Fibroblast of skin of right quadriceps (primary cell): ENCODE results near the gene MOB3A.

Experiments used
- DNase-seq: peaks from one replicate; pipeline ENCODE4 v3.0.0-alpha.2; 2013

Gene MOB3A

DNA sequence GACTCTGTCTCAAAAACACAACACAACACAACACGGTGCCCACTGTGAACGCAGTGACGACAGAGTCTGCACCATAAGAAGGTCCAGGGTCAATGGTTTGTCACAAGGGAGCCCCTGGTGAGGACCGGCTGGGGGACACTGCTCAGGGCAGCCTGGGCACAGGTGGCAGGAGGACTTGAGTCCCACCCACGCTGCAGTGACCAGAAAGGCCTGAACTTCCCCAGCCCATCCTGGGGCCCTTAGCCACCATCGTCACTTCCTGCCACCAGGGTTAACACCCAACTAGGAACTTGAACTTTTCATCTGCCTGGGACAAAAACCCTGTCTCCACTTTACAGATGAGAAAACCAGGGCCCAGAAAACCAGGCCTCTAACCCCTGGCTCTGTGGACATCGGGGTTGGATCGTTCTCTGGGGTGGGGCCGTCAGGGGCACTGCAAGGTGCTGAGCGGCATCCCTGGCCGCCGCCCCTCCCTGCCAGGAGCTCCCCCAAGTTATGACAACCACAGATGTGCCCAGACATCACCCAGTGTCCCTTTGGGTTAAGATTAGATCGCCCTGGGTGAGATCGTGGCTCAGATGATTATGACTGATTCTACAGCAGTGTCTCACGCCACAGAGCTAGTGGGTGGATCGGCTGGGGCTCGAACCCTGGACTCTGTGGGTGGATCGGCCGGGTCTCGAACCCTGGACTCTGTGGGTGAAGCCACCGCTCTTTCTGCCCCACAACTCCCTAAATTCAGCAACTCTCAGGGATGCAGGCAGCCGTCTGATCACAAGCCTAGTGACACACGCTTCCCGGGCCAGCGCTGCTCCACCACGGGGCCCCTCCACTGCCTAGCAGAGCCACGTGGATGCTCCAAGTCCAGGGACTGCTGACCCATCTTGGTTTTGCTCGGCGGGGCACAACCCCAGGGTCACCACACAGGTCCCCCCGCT, 14.0 kb downstream of the MOB3A start:
- no peak for DNase-seq

DNA sequence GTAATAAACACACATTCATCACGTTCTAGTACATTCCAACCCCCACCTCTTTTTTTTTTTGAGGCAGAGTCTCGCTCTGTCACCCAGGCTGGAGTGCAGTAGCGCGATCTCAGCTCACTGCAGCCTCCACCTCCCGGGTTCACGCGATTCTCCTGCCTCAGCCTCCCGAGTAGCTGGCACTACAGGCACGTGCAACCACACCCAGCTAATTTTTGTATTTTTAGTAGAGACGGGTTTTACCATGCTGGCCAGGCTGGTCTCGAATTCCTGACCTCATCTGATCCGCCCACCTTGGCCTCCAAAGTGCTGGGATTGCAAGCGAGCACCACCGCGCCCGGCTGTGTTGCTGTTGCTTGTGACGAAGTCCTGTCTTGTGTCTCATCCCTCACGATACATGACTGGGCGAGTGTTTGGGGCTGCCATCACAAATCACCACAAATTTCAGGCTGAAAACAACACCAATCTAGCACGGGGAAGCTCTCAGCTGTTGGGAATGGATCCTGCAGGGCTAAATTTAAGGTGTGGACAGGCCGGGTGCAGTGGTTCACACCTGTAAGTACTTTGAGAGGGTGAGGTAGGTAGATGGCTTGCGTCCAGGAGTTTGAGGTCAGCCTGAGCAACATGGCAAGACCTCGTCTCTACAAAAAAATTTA, 15.7 kb downstream of the MOB3A start:
- no peak for DNase-seq

DNA sequence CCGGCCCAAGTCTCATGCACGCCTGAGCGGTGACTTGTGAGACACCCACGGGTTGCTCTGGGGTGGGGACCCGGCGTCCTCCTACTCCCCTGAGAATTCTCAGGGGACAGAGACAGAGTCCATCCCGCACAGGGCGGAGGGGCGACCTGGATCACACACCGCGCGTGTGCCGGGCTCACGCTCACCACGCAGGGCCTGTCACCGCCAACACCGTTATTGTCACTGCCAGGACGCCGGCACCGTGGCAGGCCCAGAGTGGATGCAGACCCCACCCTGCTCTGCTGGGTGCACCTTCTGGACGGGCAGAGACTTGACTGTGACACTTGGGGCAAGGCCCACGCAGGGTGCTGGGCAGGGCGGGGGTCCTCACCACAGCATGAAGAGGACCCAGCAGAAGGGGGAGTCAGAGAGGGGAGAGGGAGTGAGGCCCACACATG, 16.2 kb downstream of the MOB3A start:
- DNase-seq: no peak

DNA sequence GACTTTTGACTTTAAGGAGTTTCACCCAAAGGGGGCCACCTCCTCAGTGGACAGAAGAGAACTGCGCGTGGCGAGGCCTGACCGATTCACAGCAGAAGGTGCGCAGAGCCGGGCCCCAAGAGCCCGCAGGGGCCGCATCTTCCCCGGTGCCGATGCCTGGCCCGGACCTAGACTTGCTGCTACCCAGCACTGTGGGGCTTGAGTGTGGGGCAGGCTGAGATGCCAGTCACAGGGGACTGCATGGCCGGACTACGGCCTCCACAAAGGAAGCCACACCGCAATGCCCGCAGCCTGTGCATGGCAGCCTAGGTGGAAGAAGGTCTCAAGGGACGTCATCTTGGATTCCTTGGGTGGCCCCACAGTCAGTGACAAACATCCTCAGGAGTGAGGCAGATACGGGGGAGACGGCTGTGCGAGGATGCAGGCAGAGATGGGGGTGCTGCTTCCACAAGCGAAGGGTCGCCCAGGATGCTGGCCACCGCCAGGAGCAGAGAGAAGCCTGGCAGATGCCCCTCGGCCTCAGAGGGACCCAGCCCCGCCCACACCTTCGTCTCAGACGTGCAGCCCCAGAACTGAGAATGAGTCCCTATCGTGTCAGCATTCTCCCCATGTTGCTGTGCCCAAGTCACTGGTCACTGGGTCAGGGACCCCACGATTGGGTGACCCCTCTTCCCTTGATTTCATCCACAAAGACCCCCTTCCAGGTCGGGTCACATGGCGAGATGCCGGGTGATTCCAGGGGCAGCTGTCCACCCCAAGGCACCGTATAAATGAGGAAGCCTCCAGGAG, 16.9 kb downstream of the MOB3A start:
- no peak for DNase-seq

DNA sequence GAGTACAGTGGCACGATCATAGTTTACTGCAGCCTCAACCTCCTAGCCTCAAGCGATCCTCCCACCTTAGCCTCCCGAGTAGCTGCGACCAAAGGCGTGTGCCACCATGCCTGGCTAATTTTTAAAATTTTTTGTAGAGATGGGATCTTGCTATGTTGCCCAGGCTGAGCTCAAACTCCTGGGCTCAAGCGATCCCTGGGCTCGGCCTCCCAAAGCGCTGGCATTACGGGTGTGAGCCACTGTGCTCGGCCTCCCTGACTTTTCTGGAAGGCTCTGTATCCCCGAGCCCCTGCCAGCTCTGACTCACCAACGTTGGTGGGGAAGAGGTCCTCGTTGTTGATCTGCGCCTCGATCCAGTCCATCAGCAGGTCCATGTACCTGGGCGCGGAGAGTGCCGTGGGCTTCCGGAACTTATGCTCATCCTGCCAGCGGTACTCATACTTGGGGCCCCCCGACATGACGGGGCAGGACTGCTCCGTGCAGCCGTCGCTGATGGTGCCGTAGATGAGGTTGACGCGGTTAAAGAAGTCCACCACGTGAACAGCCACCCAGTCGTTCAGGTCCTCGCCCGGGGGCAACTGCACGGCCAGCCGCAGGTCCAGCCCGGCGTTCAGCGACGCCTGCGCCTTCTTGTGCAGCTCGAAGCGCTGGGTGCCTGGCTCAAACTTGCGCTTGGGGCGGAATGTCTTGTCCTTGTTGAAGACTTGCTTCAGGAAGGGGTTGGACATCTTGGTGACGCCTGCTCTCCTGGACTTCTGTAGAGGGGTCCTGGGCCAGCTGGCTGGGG, 18.1 kb downstream of the MOB3A start:
- no peak for DNase-seq

DNA sequence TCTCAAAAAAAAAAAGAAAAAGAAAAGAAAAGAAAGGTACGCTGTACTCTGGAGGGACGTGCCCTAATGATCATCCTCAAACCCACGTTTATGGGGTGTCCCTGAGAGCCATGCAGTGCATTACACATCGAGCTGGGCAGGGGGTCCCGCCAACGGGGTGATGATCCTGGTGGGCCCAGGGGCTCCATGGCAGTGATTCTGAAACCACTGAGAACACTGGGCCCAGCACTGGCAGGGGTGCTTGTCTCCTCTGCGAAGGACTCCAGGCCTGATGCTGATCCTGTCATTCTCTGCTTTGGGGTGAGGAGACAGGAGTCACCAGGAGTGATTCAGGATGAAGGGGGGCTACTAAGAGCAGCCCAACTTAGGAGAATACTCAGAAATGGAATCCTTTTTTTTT, 18.7 kb downstream of the MOB3A start:
- no peak for DNase-seq

DNA sequence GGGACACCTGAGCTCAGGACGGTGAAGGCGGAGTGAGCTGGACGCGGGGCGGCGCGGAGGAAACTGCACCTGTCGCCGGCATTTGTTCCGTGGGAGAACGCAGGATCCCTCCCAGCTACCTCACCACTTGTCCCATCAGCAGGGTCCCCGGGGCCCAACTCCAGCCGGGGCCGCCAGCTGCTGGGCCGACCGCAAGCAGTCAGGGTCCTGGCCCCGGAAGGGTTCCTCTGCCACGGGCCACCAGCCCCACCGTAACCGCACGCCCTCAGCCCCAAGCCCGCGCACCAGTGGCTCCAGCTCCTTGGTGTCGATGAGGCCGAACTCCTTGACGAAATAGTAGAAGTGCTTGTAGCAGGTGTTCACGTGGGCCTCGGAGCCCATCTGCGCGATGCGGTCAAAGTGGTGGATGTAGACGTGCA, 19.6 kb downstream of the MOB3A start:
- no peak for DNase-seq

DNA sequence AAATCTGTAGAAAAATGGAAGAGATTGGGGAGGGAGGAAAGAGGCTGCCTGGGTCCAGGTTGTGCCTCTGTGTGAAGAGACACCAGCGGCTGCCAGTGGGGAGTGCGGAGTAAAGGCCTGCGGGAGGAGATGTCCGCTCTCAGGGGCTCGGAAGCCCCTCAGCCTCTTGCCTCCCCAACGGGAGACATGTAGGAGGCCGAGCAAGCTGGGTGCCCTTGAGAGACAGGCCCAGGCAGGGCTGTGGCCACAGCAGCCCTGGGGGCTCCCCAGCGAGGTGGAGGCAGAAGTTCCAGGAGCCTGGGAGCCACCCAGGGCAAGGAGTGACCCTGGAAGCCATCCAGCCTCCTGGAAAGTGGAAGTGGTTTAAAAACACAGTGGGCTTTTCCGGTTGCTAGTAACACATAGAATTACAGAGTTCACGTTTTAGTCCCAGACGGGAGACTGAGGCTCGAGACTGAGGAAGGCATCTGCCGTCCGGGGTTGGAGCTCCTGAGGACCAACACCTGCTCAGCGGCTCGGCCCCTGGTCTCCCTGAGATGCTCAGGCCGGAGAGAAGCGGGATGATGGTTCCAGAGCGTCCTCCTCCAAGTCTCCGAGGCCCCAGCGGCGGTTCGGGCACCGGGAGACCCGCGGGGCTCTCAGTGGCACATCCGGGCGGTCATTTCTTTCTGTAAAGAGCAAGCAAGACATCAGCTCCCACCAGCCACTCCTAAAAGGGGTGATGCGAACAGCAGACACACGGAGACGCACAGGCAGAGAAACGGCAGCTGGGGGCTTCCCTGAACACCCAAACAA, 23.2 kb downstream of the MOB3A start:
- DNase-seq: no peak

DNA sequence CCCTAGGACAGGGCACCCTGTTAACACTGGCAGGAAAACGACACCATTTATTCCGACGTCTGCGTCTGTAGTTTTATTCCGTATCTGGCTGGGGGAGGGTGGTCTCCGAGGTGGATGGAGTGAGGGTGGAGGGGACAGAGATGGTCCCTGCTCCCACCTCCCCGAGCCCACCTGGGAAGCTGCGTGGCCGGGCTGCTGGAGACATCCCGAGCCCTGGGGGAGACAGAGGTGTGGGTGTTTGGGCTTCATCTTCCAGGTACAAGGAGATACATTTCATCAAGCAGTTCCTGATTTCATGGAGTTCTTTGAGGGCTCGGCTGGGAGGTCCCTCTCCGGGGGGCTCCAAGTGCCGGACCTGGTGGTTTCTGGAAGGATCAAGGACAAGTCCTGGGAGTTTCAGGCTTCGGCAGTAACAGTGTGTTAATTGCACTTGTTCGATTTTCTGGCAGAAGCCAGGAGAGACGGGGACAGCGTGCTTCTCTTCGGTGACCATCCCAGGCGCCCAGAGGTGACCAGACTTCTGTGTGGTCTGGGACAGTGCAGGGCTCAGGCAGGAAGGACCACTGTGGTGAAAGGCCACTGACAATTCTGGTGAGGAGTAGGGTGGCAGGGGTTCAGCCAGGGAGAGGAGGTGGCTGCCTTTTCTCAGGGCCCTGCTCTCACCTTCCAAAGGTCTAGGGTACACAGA, 25.0 kb downstream of the MOB3A start:
- DNase-seq: no peak

DNA sequence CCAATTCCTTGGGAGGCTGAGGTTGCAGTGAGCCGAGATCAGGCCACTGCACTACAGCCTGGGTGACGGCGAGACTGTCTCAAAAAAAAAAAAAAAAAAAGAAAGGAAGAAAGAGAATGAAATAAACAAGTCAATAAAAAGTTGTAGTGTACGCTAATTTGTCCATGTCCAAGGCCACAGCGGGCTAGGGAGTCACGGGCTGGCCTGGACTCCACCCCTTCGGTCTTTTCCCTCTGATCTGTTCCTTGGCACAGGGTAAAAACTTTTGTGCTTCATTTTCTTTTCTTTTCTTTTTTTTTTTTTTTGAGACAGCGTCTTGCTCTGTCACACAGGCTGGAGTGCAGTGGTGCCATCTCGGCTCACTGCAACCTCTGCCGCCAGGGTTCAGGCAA, 25.7 kb downstream of the MOB3A start:
- no peak for DNase-seq

DNA sequence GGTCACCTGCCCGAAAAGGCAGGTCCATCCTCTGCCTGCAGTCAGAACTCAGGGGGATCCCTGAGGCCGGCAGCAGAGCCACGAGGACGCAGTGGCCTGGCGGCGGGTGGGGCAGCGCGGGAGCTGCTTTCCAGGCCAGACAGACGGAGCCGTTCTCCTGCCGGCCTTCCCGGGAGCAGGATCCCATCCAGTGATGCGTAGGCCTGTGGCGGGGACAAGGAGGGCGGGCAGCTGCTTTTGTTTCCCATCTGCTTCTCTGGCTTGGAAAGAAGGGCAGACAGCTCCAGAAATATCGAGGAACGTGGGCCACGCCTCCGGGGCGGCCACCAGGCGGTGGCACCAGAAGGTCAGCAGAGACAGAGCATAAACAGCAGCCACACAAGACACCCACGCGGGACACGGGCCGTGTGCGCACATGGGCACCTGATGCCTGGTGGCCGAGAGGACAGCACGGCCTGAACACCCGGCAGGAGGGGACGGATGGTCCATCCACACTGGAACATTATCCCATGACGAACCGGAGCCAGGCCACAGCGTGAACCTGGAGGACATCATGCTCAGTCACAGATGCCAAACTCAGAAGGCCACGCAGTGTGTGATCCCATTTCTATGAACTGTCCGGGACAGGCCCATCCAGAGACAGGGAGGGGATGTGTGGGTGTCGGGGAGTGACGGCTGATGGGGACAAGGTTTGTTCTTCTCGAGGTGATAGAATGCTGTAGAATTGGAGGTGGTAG, 31.2 kb downstream of the MOB3A start:
- DNase-seq: no peak

DNA sequence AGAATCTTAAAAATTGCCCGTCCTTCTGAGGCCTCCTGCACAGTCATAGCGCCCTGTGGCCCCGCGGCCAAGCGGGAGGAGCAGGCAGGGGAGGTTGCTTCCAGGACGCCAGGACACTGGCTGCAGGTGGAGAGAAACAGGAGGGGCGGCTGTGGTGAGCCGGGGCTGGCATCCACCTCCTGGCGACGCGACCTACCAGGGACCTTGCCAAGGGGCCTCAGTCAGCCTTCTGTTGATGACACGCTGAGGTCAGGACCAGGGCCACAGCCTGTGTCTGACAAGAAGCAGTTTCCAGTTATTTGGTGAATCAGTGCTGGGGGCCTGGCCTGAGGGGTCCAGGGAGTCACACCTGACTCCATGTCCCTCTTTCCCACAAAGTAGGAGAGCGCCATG, 31.7 kb downstream of the MOB3A start:
- no peak for DNase-seq

DNA sequence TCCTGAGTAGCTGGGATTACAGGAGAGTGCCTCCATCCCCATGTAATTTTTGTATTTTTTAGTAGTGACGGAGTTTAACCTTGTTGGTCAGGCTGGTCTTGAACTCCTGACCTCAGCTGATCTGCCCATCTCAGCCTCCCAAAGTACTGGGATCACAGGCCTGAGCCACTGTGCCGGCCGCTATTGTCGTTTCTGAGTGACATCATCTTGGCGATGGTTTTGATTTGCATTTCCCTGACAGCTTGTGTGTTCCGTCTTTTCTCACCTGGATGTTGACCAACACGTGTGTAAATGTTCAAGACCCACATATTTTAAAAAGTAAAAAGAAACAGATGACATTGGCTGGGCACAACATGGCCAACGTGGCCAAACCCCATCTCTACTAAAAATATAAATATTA, 32.3 kb downstream of the MOB3A start:
- DNase-seq: no peak

DNA sequence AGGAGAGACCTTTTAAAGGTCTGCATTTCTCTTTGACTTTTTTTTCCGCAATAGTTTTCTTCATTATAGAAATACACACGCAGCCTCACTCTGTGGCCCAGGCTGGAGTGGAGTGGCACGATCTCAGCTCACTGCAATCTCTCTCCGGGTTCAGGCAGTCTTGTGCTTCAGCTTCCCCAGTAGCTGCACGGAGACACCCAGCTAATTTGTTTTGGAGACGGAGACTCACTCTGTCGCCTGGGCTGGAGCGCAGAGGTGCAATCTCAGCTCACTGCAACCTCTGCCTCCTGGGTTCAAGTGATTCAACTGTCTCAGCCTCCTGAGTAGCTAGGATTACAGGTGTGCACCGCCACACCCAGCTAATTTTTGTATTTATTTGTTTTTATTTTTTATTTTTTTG, 33.4 kb downstream of the MOB3A start:
- DNase-seq: no peak

DNA sequence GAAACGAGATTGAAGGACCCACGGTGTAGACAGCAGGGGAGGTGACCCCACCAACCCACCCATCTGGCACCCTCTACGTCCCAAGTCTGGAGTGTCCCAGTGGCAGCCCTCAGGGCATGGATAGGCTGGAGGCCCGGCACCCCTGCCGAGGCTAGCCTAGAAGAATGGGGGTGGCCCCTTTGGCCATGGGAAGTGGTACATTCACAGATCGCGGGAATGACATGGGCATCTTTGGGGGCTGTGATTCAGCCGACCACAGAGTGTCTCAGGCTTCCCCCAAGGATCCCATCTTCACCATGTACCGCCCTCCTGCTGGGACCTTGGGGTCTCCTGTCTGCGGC, 33.8 kb downstream of the MOB3A start:
- DNase-seq: no peak

DNA sequence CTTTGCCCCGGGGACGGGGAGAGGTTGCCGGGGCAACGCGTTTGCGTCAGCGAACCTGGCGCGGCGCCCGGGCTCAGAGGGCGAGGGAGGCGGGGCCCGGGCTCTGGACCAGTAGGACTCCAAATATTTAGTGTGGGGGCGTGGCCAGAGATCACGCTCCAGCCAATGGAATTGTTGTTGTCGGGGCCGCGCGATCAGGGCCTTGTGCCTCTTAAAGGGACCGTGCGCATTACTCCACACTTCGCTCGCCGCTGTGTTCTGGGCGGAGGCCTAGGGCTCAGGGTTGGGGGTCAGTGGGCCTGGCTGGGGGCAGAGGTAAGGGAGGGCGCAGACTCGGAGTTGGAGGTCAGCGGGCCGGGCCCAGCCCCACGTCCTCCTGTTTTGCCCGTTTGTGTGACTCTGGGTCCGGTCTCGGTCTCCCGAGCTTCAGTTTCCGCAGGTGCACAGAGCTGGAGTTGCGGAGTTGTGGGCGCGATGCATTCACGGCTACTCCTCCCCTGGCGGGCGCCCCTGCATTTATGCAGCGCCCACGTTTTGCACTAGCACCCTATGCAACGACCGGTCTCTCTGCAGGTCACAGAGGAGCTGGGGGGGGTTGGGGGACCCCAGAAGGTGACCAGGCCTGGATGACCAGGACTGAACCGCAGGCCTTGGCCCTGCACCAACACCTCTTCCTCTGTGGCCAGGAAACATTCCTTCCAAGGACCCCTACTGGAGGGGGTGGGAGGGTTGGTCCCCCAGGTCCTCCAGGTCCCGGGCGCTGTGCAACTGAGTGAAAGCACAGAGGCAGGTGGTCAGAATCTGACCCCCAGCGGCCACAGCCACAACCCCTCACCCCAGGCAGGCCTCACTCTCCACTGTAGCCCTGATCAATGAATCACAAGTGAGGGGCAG, 34.4 kb downstream of the MOB3A start:
- DNase-seq: peak; percentile 98

DNA sequence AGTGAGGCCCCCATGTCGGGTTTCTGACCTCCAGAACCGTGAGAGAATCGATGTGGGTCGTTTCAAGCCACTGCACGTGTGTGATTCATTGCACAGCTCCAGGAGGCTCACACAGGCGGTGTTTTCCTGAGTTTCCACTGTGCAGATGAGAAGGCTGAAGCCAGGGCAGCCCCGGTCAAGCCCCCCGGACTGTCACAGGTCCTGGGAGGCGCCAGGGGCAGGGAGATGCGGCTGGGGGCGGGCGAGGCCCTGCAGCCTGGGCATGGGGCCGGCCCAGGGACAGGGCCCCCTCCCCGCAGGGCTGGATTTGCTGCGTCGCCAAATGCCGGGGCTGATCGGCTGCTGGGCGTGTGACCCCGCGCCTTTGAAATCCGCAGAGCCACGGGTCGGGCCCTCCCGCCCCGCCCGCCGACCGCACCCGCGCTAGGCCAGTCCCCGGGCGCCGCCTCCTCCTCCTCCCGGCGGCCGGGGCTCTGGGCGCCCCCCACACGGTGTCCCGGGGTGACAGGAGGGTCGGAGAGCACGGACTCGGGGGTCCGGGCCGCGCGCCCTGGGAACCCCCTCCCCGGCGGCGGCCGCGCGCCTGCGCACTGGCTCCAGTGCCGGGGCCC, 35.1 kb downstream of the MOB3A start:
- DNase-seq: peak; percentile 53

DNA sequence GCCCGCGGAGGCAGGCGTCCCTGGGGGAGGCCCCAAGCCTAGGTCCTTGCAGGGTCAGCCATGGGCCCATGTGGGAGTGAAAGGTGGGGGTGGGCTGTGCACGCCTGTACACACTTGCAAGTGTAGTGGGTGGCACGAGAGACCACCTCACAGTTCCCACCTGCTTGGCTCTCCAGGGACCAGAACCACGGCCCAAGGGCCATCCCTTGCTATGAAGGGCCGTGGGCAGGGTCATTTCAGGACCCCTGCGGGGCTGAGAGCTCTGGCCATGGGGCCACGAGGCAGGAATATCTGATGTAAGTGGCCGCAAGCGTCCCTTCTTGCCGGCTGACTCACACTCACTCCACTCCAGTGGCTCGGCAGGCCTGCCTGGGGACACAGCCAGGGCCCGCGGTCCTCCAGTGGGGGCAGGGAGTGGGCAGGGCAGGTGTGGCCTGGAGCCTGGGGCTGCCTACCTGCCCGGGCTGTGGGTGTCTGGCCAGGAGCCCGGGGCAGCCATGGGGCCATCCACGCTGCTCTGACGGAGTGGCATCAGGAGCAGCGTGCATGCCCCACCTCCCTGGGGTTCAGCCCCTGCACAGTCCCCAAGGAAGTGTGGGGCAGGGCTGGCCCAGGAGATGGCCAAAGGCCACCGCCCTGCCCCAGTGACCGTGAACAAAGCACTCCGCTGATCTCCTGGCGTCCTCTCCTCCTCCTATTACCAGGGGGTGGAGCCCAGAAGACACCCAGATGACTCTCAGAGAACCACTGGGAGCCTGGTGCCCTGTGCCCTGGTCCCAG, 36.5 kb downstream of the MOB3A start:
- DNase-seq: peak; percentile 58
